Mucosa of stomach (tissue), 1 donor: ENCODE data around the gene FLNB.

ENCODE experiments used
- H3K27me3 ChIP-seq: one replicate; pipeline ENCODE4 v1.7.0; 2013; ENCODE audit warnings: mild to moderate bottlenecking, low read length; ENCODE audit not compliant: control insufficient read depth, insufficient read depth
- H3K36me3 ChIP-seq: one replicate; pipeline ENCODE4 v1.7.0; 2013; ENCODE audit warnings: low read length; ENCODE audit not compliant: control insufficient read depth, insufficient read depth
- H3K4me1 ChIP-seq: one replicate; pipeline ENCODE4 v1.7.0; 2013; ENCODE audit warnings: mild to moderate bottlenecking, low read length; ENCODE audit not compliant: control insufficient read depth, insufficient read depth
- H3K4me3 ChIP-seq: one replicate; pipeline ENCODE4 v1.7.0; 2013; ENCODE audit warnings: low read length
- H3K9ac ChIP-seq: one replicate; pipeline ENCODE4 v1.7.0; 2013; ENCODE audit warnings: mild to moderate bottlenecking, low read length, moderate library complexity
- H3K9me3 ChIP-seq: one replicate; pipeline ENCODE4 v1.7.0; 2013; ENCODE audit warnings: mild to moderate bottlenecking, low read length, moderate library complexity; ENCODE audit not compliant: control insufficient read depth
- donor health status: Pancreatic carcinoma.

The FLNB gene

DNA sequence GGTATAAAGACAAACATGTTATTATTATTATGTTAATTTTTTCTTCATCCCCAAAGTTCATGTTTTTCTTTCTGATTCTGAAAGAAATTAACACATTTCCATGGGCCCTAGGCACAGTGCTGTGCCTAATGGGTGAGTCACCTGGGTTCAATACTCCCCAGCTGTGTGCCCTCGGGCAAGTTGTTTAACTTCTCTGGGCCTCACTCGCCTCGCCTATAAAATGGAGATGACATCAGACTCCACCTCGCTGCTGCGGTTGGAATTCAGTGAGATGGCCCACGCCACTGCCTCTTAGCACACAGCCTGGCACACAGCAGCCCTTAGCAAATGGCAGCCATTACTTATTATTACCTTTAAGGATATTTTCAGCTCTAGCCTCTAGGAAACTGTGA lies 179.9 kb downstream of the FLNB start:
- H3K4me3 ChIP-seq, result no peak overlapping the region
- H3K9ac ChIP-seq, result no peak overlapping the region
- no peaks in the 10 kb centered on the region for H3K36me3 ChIP-seq
- no peaks in the 10 kb centered on the region for H3K9me3 ChIP-seq
- H3K27me3 ChIP-seq, result no peaks in the 10 kb centered on the region
- H3K4me1 ChIP-seq, result no peaks in the 10 kb centered on the region

DNA sequence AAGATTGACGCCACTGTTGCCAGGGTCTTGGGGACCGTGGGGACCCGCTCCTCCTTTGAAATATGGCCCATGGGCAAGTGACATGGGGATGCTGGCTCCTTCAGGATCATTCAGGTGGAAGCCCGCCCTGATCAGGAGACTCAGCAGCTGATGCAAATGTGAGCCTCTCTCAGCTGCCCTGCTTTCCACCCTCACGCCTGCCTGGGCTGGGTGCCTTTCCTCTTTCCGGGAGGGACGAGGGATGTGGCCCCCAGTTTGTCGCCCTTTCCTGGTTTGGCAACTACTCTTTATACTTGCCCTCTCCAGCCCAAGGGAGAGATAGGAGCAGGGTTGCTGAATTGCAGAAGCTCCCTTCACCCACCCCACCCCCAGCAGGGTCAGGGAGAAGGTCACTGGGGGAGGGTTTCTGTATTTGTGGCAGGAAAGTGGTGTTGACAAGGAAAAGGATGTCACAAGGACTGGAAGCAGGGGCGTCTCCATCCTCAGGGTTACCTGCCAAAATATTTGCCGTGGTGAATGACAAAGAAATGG lies 180.8 kb downstream of the FLNB start:
- H3K27me3 ChIP-seq, result no peaks in the 10 kb centered on the region
- no peaks in the 10 kb centered on the region for H3K36me3 ChIP-seq
- H3K9me3 ChIP-seq, result no peaks in the 10 kb centered on the region
- H3K4me3 ChIP-seq, result no peak overlapping the region
- no peaks in the 10 kb centered on the region for H3K4me1 ChIP-seq
- no peak overlapping the region for H3K9ac ChIP-seq

DNA sequence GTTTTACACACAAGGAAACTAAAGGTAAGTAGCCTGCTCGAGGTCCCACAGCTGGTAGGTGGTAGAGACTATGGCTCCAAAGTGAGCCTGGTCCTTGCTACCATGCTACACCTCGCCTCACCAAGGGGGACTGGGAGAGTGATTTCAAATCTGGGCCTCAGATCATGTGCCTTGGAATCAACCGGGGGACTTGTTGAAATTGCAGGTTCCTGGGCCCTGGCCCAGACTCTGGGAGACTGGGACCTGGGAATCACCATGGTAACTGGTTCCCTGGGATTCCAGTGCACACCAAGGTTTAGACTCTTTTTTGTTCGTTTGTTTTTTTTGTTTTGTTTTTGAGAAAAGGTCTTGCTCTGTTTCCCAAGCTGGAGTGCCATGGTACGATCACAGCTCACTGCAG lies 181.5 kb downstream of the FLNB start:
- no peaks in the 10 kb centered on the region for H3K4me1 ChIP-seq
- no peak overlapping the region for H3K4me3 ChIP-seq
- H3K9ac ChIP-seq, result no peak overlapping the region
- no peaks in the 10 kb centered on the region for H3K9me3 ChIP-seq
- H3K27me3 ChIP-seq, result no peaks in the 10 kb centered on the region
- H3K36me3 ChIP-seq, result no peaks in the 10 kb centered on the region

DNA sequence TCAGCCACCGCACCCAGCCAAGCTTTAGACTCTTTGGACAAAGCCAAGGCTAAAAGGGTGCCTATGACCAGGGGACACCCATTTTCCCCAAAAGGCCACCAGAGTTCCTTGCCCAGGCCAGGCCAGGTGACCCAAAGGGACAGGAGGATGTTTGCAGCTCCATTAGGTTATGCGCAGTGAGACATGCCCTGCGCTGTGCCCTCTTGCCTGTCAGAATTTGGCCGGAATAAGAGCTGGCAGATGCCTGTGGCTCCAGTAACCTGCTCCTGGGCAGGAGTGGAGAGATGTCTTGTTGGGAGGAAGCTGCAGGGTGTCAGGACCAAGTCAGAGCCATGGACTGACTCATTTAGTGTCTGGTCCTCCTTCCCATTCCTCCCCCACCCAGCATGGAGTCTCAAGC lies 182.1 kb downstream of the FLNB start:
- Histone ChIP-seq H3K9me3 (no peaks in the 10 kb centered on the region), H3K9ac (no peak overlapping the region), H3K4me1 (no peaks in the 10 kb centered on the region), H3K36me3 (no peaks in the 10 kb centered on the region), H3K4me3 (no peak overlapping the region), H3K27me3 (no peaks in the 10 kb centered on the region)

DNA sequence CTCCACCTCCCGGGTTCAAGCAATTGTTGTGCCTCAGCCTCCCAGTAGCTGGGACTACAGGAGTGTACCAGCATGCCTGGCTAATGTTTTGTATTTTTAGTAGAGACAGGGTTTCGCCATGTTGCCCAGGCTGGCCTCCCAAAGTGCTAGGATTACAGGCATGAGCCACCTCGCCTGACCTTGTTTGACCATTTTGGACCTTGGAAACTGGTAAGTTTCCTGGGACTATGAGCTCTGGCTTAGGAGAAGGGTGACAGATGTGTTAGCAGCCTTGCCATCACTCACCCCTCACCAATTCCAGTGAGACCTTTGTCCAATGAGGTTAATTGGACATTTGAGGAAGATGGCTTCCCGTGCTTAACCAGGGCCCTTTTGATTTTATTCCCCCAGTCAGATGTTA lies 182.7 kb downstream of the FLNB start:
- no peaks in the 10 kb centered on the region for H3K27me3 ChIP-seq
- H3K9me3 ChIP-seq, result no peaks in the 10 kb centered on the region
- H3K4me3 ChIP-seq, result no peak overlapping the region
- no peak overlapping the region for H3K9ac ChIP-seq
- no peaks in the 10 kb centered on the region for H3K4me1 ChIP-seq
- no peaks in the 10 kb centered on the region for H3K36me3 ChIP-seq

DNA sequence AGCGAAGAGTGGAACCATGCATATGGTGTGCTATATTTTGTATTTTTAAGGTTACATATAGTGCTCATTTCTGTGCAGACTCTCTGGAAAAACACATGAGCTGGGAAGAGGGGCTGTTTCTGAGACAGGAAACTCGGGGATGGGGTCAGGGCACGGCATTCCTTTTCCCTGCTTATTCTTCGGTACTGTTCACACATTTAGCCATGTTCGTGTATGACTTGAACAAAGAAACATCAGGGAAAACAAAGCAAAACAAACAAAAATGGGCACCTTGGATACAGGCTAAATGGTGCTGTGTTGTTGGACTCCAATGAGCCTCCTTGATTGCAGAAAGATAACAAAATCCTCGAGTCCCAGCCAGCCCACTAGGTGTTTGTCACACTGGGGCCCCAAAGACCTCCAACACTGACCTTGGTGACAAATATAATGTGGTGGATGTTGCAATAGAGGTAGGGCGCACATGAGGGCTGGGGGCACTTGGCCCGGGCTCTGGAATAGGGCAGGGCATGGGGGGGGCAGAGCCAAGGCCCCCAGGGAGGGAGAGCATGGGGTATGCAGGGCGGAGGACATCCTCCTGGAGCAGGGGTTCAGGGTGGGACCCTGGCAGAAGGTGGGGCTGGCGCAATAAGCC lies 183.3 kb downstream of the FLNB start:
- H3K4me1 ChIP-seq, result no peaks in the 10 kb centered on the region
- H3K9me3 ChIP-seq, result no peaks in the 10 kb centered on the region

DNA sequence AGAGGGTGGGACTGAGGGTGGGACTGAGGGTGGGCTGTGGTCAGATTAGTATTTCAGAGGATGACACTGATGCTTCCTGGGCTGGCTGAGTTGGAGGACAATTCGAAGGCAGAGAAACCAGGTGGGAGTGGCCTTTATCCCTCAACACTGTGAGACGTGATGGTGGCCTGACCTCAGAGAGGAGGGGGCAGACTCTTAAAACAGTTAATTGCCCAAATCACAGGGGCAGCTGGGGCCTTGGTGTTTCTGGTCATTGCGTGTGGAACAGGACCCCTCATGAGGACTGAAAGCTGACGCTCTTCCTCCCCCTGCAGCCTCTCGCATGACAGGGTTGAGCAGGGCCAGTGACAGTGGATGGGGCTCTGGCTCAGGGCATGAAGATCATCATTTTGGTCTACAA lies 183.8 kb downstream of the FLNB start:
- H3K9me3 ChIP-seq, result no peaks in the 10 kb centered on the region
- H3K9ac ChIP-seq, result no peak overlapping the region
- no peak overlapping the region for H3K4me3 ChIP-seq
- H3K4me1 ChIP-seq, result no peaks in the 10 kb centered on the region
- H3K36me3 ChIP-seq, result no peaks in the 10 kb centered on the region
- H3K27me3 ChIP-seq, result no peaks in the 10 kb centered on the region

More for the DNA sequence above, 183.3 kb downstream of the FLNB start:
- no peaks in the 10 kb centered on the region for H3K27me3 ChIP-seq
- H3K36me3 ChIP-seq, result no peaks in the 10 kb centered on the region
- H3K4me3 ChIP-seq, result no peak overlapping the region
- H3K9ac ChIP-seq, result no peak overlapping the region

DNA sequence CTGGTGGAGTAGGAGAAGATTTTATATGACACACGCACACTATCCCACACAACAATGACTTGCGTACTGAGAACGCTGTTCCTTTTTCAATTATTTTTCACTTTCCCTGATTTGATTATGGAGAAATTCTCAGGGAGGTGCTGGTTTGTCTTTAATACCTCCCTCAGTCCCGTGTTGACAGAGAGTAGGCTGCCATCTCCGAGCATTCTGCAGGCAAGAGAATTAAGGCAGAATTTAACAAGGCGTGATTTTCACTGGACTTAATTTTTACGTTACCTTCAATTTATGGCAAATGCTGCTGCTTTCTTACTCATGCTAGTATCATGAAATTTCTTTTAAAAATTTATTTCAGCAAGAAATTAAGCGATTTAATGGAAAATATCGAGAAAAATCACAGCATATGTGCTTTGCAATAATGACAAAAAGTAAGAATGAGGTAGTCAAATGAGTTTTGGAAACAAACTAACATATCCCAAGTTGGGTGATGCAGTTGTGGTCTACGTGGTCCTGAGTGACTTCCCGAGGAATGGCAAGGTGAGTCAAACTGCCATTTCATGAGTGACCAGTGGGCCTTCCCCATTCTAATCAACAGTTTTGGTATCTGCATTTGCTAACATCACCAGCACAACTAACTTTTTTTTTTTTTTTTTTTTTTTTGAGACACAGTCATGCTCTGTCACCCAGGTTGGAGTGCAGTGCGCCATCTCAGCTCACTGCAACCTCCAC lies 185.6 kb downstream of the FLNB start:
- no peaks in the 10 kb centered on the region for H3K4me1 ChIP-seq
- H3K9ac ChIP-seq, result no peak overlapping the region
- H3K27me3 ChIP-seq, result no peaks in the 10 kb centered on the region
- no peak overlapping the region for H3K4me3 ChIP-seq
- no peaks in the 10 kb centered on the region for H3K9me3 ChIP-seq
- H3K36me3 ChIP-seq, result no peaks in the 10 kb centered on the region

DNA sequence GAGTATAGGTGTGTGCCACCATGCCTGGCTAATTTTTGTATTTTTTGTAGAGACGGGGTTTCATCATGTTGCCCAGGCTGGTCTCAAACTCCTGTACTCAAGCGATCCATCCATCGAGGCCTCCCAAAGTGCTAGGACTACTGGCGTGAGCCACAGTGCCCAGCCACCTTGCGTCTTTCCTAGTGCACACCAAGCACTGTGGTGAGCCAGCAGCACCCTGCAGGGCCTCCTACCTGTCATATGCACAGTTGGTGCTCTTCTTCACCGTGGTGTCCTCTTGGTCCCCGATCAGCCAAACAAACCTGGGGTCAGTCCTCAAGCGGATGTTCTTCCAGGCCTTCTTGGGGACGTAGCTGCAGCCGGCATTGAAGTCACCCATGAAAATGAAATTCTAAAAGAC lies 189.4 kb downstream of the FLNB start:
- H3K36me3 ChIP-seq, result no peaks in the 10 kb centered on the region
- H3K4me1 ChIP-seq, result no peaks in the 10 kb centered on the region
- no peaks in the 10 kb centered on the region for H3K27me3 ChIP-seq
- no peak overlapping the region for H3K4me3 ChIP-seq
- H3K9me3 ChIP-seq, result no peaks in the 10 kb centered on the region
- no peak overlapping the region for H3K9ac ChIP-seq

DNA sequence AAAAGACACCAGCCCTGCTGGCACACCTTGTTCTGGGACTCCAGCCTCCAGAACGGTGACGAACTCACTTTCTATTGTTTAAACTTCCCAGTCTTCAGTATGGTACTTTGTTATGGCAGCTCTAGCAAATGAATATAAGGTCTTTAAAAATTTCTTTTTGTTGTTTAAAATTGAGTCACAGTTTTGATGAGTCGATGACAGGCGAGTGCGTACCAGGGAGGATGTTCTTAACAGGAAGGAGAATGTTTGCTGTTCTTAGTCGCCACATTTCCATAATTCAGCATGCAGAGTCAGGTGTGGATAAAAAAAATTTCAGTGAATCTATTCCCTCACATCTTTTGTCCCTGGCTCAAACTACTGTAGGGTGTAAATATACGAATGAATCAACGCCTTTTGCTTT lies 190.1 kb downstream of the FLNB start:
- Histone ChIP-seq H3K27me3 (no peaks in the 10 kb centered on the region), H3K9ac (no peak overlapping the region), H3K9me3 (no peaks in the 10 kb centered on the region), H3K4me3 (no peak overlapping the region), H3K4me1 (no peaks in the 10 kb centered on the region), H3K36me3 (no peaks in the 10 kb centered on the region)

DNA sequence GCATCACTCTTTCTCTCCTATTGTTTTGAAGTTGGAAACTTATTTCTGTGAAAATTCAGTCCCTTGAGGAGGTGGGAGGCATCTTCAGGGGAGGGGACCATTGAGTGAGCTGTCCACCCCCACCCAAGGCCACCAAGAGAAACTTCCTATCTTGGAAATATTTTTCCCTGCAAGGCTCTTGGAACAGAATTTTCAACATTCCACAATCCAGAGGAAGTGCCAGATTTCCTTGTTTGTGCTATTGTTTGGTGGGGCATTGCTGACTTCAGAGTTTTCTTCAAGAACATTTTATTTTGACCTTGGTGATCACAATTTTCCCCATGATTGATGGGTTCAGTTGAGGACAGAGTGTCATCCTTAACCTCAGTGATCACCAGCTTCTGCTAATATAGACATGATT lies 190.6 kb downstream of the FLNB start:
- no peaks in the 10 kb centered on the region for H3K27me3 ChIP-seq
- no peaks in the 10 kb centered on the region for H3K4me1 ChIP-seq
- no peak overlapping the region for H3K4me3 ChIP-seq
- no peaks in the 10 kb centered on the region for H3K9me3 ChIP-seq
- no peak overlapping the region for H3K9ac ChIP-seq
- H3K36me3 ChIP-seq, result no peaks in the 10 kb centered on the region

DNA sequence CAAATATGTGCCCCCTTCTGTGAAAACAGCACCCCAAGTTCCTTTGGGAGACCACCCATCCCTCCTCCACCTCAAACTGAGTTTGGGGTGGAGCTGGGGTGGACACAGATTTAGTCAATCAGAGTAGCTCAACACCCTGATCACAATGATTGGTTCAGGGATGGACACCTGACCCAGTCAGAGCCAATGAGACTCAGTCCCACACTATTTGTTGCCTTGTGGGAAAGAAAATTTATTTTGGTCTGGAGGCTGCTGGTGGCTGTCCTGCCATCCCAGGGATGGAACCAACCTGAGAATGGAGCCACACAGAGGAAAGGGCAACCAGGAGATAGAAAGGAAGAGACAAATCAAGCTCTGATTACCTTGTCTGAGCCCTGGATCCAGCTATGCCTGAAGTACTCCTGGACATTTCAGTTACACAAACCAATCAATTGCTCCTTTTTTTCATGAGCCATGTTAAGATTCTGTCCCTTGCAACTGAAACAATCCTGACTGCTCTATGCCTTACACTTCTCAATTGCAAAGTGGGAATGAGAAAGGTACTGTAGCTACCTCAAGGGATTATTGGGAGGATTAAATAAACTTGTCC lies 192.0 kb downstream of the FLNB start:
- H3K4me1 ChIP-seq, result no peaks in the 10 kb centered on the region

More for the DNA sequence above, 192.0 kb downstream of the FLNB start:
- Histone ChIP-seq H3K36me3 (no peaks in the 10 kb centered on the region), H3K9ac (no peak overlapping the region), H3K4me3 (no peak overlapping the region), H3K9me3 (no peaks in the 10 kb centered on the region), H3K27me3 (no peaks in the 10 kb centered on the region)
